ENCODE measurements around the gene PHF19. TPM values are rescaled to one million over a fixed set of nuclear protein-coding genes. Genes with fewer than 3 reads are reported as not detected.

Gene PHF19
- total RNA-seq, 1 experiment from 2014 or later = 66.8 TPM

- H2BK12ac ChIP-seq (ENCODE audit: insufficient read length, low read depth, low read length) = no peak overlapping the region
These were observed 20.3 kb downstream of the PHF19 start for GRCh38 chr9:120856700-120857099.

More at GRCh38 chr9:120856700-120857099, 20.3 kb downstream of the PHF19 start:
- H3K27me3 Mint-ChIP-seq (ENCODE audit: low read depth) = no peaks in the 10 kb centered on the region
- Histone ChIP-seq H3K14ac (ENCODE audit: insufficient read depth, low read length) (no peak overlapping the region), H4K5ac (ENCODE audit: insufficient read length, low read depth, low read length) (no peak overlapping the region), H4K20me1 (ENCODE audit: control insufficient read depth, insufficient read depth, insufficient read length) (no peaks in the 10 kb centered on the region), H2AK5ac (ENCODE audit: insufficient read length, low read length) (no peak overlapping the region), H3K79me1 (ENCODE audit: insufficient read depth, low read depth, low read length, poor library complexity, severe bottlenecking) (no peaks in the 10 kb centered on the region), H3K27ac (ENCODE audit: insufficient read length, low read depth, low read length) (no peak overlapping the region), H2BK120ac (ENCODE audit: low read depth, low read length, poor library complexity, severe bottlenecking) (no peak overlapping the region), H3K27me3 (ENCODE audit: insufficient read depth, low read length) (no peaks in the 10 kb centered on the region), H2BK20ac (ENCODE audit: low read depth, low read length, poor library complexity, severe bottlenecking) (no peak overlapping the region), H3K79me2 (ENCODE audit: insufficient read depth, low read length) (no peaks in the 10 kb centered on the region), H3K9ac (ENCODE audit: extremely low read depth, insufficient read length, low read length) (no peak overlapping the region), H3K18ac (ENCODE audit: insufficient read length, low read depth, low read length) (no peak overlapping the region), H4K91ac (ENCODE audit: insufficient read length, low read depth, low read length) (no peak overlapping the region), H3K4me1 (ENCODE audit: insufficient read depth, low read length) (peaks cover 6% of the 10 kb centered on the region; the same call in 1 of the 2 replicates), H3K56ac (ENCODE audit: insufficient read length, low read depth, low read length) (no peak overlapping the region), H3T11ph (ENCODE audit: low read length) (no peak overlapping the region), H3K4ac (ENCODE audit: low read depth, low read length) (no peak overlapping the region), H3K4me2 (ENCODE audit: insufficient read depth, insufficient read length, low read length) (no peak overlapping the region), H3K9me3 (ENCODE audit: control insufficient read depth, low read depth, low read length) (no peaks in the 10 kb centered on the region), H3K23ac (ENCODE audit: insufficient read length, low read depth, low read length) (no peak overlapping the region), H2AFZ (ENCODE audit: low read length) (no peak overlapping the region), H3K23me2 (ENCODE audit: insufficient read length, low read depth, low read length, poor library complexity, severe bottlenecking) (no peaks in the 10 kb centered on the region), H2BK15ac (ENCODE audit: low read depth, low read length) (no peak overlapping the region), H4K8ac (replicated peaks; ENCODE audit: insufficient read length, low read depth, low read length) (no peak overlapping the region), H2BK5ac (ENCODE audit: insufficient read length, low read length) (no peak overlapping the region)
- no peak overlapping the region for H3K4me3 Mint-ChIP-seq
- peaks cover 0 to 45% (median 25%) of the 10 kb centered on the region in 3 experiments; a peak in 4 of 7 replicates for H3K36me3 Mint-ChIP-seq (ENCODE audit: insufficient read depth in 1 of 3, low read depth in 3 of 3)
- H3K27ac Mint-ChIP-seq = no peak overlapping the region; a peak in 1 of 7 replicates
- H3K9me3 Mint-ChIP-seq = no peaks in the 10 kb centered on the region
- no peak for DNase-seq
- no CpG with 5 or more reads among the region's 4 CpGs for WGBS (ENCODE audit: extremely low coverage, insufficient read length, low lambda C conversion rate)
- peaks cover 15 to 17% of the 10 kb centered on the region in 2 experiments for H3K4me1 Mint-ChIP-seq
- no peak for TF ChIP-seq CTCF (conservative IDR thresholded peaks at IDR 0.05)

Data from H9 (cell line).